ENCODE results near the gene LCK. TPM values are rescaled to one million over a fixed set of nuclear protein-coding genes. Genes with fewer than 3 reads are reported as not detected.
"Not testable (repeated sequence)": the region's sequence is repeated elsewhere in the genome, so short reads cannot be mapped to it uniquely, and the experiment has no call there.

Gene LCK
- total RNA-seq, 1 donor from 2014 or later, result 1.1 TPM

GRCh38 chr1:32249831-32250525 lies 1.1 kb upstream of the LCK start:
- Mint-ChIP-seq H3K27ac (ENCODE audit: unreplicated experiment) (peak overlapping the region; percentile 97), H3K4me3 (ENCODE audit: unreplicated experiment) (peak overlapping the region; percentile 72), H3K9me3 (ENCODE audit: unreplicated experiment) (no peaks in the 10 kb centered on the region), H3K4me1 (ENCODE audit: unreplicated experiment) (peaks cover 51% of the 10 kb centered on the region), H3K36me3 (ENCODE audit: low read depth, unreplicated experiment) (peaks cover 5% of the 10 kb centered on the region), H3K27me3 (ENCODE audit: unreplicated experiment) (peaks cover 18% of the 10 kb centered on the region)
- DNase-seq (ENCODE audit: low spot score), result peak; percentile 57
- TF ChIP-seq, protein P1, sequence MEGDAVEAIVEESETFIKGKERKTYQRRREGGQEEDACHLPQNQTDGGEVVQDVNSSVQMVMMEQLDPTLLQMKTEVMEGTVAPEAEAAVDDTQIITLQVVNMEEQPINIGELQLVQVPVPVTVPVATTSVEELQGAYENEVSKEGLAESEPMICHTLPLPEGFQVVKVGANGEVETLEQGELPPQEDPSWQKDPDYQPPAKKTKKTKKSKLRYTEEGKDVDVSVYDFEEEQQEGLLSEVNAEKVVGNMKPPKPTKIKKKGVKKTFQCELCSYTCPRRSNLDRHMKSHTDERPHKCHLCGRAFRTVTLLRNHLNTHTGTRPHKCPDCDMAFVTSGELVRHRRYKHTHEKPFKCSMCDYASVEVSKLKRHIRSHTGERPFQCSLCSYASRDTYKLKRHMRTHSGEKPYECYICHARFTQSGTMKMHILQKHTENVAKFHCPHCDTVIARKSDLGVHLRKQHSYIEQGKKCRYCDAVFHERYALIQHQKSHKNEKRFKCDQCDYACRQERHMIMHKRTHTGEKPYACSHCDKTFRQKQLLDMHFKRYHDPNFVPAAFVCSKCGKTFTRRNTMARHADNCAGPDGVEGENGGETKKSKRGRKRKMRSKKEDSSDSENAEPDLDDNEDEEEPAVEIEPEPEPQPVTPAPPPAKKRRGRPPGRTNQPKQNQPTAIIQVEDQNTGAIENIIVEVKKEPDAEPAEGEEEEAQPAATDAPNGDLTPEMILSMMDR (IDR thresholded peaks at IDR 0.05; ENCODE audit: unreplicated experiment), result no peak

GRCh38 chr1:32255072-32256071 lies 4.3 kb downstream of the LCK start:
- Mint-ChIP-seq H3K4me1 (ENCODE audit: unreplicated experiment) (peaks cover 29% of the 10 kb centered on the region), H3K4me3 (ENCODE audit: unreplicated experiment) (no peak overlapping the region), H3K9me3 (ENCODE audit: unreplicated experiment) (no peaks in the 10 kb centered on the region), H3K36me3 (ENCODE audit: low read depth, unreplicated experiment) (peaks cover 5% of the 10 kb centered on the region), H3K27ac (ENCODE audit: unreplicated experiment) (no peak overlapping the region), H3K27me3 (ENCODE audit: unreplicated experiment) (peaks cover 4% of the 10 kb centered on the region)
- TF ChIP-seq, protein P1 (IDR thresholded peaks at IDR 0.05; ENCODE audit: unreplicated experiment), result no peak
- no peak for DNase-seq (ENCODE audit: low spot score)

- Mint-ChIP-seq H3K27ac (ENCODE audit: unreplicated experiment) (no peak overlapping the region), H3K4me3 (ENCODE audit: unreplicated experiment) (no peak overlapping the region), H3K27me3 (ENCODE audit: unreplicated experiment) (peaks cover 6% of the 10 kb centered on the region), H3K9me3 (ENCODE audit: unreplicated experiment) (no peaks in the 10 kb centered on the region), H3K36me3 (ENCODE audit: low read depth, unreplicated experiment) (peaks cover 5% of the 10 kb centered on the region), H3K4me1 (ENCODE audit: unreplicated experiment) (peaks cover 16% of the 10 kb centered on the region)
- TF ChIP-seq, protein P1 (IDR thresholded peaks at IDR 0.05; ENCODE audit: unreplicated experiment), result no peak
- no peak for DNase-seq (ENCODE audit: low spot score)
Measured at GRCh38 chr1:32256473-32257226, 5.6 kb downstream of the LCK start.

GRCh38 chr1:32257227-32257508 lies 6.1 kb downstream of the LCK start:
- H3K9me3 Mint-ChIP-seq (ENCODE audit: unreplicated experiment), result no peaks in the 10 kb centered on the region
- no peaks in the 10 kb centered on the region for H3K36me3 Mint-ChIP-seq (ENCODE audit: low read depth, unreplicated experiment)
- TF ChIP-seq, protein P1 (IDR thresholded peaks at IDR 0.05; ENCODE audit: unreplicated experiment), result no peak
- no peak for DNase-seq (ENCODE audit: low spot score)
- no peak overlapping the region for H3K4me3 Mint-ChIP-seq (ENCODE audit: unreplicated experiment)
- no peak overlapping the region for H3K27ac Mint-ChIP-seq (ENCODE audit: unreplicated experiment)
- peaks cover 11% of the 10 kb centered on the region for H3K4me1 Mint-ChIP-seq (ENCODE audit: unreplicated experiment)
- peaks cover 6% of the 10 kb centered on the region for H3K27me3 Mint-ChIP-seq (ENCODE audit: unreplicated experiment)

GRCh38 chr1:32263236-32263593 lies 12.2 kb downstream of the LCK start:
- H3K4me3 Mint-ChIP-seq (ENCODE audit: unreplicated experiment); H3K27ac Mint-ChIP-seq (ENCODE audit: unreplicated experiment); H3K36me3 Mint-ChIP-seq (ENCODE audit: low read depth, unreplicated experiment); DNase-seq (ENCODE audit: low spot score); H3K9me3 Mint-ChIP-seq (ENCODE audit: unreplicated experiment); H3K27me3 Mint-ChIP-seq (ENCODE audit: unreplicated experiment): not testable (repeated sequence)
- peaks cover 14% of the 10 kb centered on the region for H3K4me1 Mint-ChIP-seq (ENCODE audit: unreplicated experiment)
